CD4-positive, alpha-beta T cell treated with Interleukin-6 at 100 ng/mL for 8 hours (primary cell): ENCODE results near the gene ANO1.
"Not testable (repeated sequence)": the region's sequence is repeated elsewhere in the genome, so short reads cannot be mapped to it uniquely, and the experiment has no call there.

Source experiments
- DNase-seq: peaks from one replicate; pipeline ENCODE4 v3.0.0-alpha.2; 2020; ENCODE audit warnings: mixed read lengths, low spot score

ANO1 gene

GRCh38 chr11:70078095-70078780 is at the start of gene ANO1:
ANO1 (plus strand) TSS chr11:70078317; CDS start chr11:70078607, 290 bp downstream.
- DNase-seq: no peak

DNA sequence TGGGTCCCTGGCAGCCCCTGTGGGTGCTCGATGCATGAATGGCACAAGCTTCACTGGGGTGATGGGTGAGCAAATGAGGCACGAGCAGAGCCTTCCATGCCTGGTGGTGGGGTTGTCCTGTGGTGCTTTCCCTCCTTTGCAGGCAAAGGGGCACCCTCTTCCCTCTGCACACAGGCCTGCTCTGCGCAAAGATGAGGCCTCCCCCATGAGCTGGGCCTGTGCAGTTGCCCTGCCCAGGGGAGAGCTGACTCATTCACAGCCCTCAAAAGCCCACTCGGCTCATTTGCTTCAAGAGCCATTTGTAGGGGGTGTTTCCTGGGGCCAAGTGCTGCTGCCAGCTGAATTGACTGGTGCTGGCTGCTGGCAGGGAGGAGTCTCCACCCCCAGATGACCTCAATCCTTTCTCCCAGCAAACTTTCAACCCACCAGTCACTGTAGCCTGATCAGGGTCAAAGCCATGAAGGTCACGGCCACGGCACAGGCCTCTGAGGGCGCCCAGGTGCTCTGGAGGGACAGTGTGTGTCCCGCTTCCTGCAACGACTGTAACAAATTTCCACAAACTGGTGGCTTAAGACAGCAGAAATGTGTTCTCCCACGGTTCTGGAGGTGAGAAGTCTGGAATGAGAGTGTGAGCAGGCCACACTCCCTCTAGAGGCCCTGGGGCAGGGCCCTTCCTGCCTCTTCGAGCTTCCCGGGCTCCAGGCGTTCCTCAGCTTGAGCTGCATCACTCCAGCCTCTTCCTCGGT is 48.8 kb upstream of the ANO1 start:
- DNase-seq: no peak

GRCh38 chr11:70029861-70030380 is 48.2 kb upstream of the ANO1 start:
- no peak for DNase-seq

GRCh38 chr11:70030412-70030811 is 47.7 kb upstream of the ANO1 start:
- DNase-seq: no peak

- no peak for DNase-seq
Observed at GRCh38 chr11:70031631-70032469, 46.3 kb upstream of the ANO1 start.

DNA sequence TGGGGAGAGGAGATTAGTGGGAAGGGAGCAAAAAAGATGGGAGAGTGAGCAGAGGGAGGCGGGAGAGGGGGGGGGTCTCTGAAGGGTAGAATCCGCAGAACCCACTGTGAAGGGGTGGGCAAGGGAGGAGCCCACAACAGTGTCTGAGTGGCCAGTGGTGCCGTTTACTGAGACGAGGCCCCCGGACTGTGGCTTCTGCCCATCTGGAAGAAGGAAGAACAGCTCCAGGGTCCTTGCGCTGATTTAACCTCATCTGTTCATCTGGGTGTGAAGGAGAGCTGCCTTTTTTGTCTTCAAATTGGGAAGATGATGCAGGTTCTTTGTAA is 45.7 kb upstream of the ANO1 start:
- DNase-seq: no peak

GRCh38 chr11:70032943-70033710 is 45.0 kb upstream of the ANO1 start:
- DNase-seq: no peak

DNA sequence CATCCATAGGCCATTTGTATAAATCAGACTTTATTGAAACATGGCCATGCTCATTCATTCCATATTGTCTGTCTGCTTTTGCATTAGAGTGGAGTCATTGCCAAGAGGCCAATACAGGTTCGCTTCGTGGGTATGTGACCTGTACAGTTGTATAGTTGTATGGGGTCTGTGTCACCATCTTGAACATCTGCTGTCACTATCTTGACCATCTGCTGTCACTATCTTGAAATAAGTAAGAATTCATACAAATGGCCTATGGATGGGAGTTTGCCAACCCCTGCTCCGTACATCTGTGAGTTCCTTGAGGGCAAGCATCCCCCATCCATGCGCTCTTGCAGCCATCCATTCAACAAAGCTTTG is 44.4 kb upstream of the ANO1 start:
- DNase-seq: no peak

GRCh38 chr11:70034740-70035365 is 43.3 kb upstream of the ANO1 start:
- no peak for DNase-seq

GRCh38 chr11:70035665-70036064 is 42.5 kb upstream of the ANO1 start:
- not testable (repeated sequence) for DNase-seq

- DNase-seq: no peak
Observed at GRCh38 chr11:70036971-70037882, 40.9 kb upstream of the ANO1 start.

DNA sequence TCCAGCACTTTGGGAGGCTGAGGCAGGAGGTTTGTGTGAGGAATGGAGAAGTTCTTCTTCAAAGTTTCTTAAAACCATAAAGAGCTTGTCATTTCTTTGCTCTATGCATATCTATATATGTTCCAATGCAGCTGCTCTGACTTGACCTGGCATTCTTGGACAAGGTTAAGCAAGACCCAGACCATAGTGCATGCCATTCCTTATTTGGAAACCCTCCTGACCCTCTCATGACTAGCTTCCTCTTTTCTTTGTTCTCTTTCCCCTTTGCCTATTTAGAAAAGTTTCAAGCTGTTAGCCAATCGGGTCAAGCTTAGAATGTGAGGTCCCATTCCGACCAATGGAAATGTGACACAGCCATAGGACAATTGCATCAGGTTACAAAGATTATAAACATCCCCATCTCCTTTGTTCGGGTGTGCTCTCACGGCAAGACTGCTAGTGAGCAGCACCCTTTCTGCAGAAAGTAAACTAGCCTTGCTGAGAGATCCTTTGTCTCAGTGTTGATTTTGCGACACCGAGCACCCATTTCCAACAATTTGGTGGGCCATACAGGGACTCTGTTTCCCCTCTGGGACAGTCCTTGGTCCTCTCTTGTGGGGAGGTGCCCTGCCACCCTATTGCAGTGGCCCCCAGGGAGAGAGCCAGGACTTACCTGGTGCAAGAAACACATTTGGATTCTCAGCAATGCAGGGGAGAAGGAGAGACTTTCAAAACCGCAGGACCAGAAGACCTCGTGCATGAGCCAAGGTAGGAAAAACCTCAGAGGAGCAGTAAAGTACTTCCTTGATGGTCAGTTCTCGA is 39.9 kb upstream of the ANO1 start:
- DNase-seq: no peak

GRCh38 chr11:70040452-70040851 is 37.7 kb upstream of the ANO1 start:
- no peak for DNase-seq

DNA sequence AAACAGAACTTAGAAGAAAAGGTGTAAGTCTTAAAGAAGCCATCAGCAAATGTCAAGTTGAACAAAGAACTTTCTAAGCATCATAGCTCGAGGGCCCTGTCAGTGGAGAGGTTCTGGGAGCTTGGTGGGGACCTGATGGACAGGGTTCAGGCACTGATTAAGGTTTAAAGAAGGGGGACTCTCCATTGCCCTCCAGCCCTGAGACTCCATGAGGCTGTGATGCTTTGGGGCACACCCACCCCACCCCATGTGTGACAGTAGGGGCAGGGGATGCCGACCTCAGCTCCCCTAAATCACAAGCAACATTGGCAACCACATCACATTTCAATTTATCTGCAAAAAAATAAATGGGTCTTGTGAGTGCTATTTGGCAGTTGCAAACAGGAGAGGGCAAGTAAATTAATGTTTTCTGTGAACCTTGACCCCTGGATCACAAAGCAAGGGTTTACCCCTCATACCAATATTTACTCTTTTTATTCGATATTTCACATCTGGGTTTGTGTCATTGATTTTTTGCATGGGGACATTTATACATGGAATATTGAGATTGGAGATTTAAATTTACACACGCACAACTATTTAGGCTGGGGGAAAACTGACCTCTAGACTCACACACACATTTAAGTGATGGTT is 37.1 kb upstream of the ANO1 start:
- no peak for DNase-seq

- DNase-seq: no peak
Observed at GRCh38 chr11:70043482-70043881, 34.6 kb upstream of the ANO1 start.

- DNase-seq: no peak
Observed at GRCh38 chr11:70046089-70046488, 32.0 kb upstream of the ANO1 start.

GRCh38 chr11:70048279-70049024 is 29.7 kb upstream of the ANO1 start:
- no peak for DNase-seq

DNA sequence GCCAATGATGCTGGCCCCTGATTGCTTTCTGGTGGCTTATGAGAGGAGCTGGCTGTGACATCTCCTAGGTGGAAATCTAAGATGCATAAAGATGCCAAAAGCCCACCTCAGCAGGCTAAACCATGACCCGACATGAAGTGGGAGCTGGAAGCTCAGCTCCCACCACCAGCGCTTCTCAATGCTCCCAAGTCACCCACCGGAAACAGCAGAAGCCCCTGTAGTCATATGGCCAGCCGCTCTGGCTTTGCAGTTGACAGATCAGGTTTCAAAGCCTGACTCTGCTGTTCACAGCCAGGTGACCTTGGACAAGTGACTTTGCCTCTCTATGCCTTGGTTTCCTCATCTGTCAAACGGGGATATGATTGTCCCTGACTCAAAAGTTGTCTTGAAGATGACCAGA is 29.1 kb upstream of the ANO1 start:
- no peak for DNase-seq
